SW 1271 (cell line): ENCODE measurements around the gene SDSL.
A peak's percentile ranks its signal among the peaks of the same experiment; 100 is the strongest.

Experiments used
- DNase-seq, 2 experiments: peaks; one replicate each; lab custom pipeline; 2025; lab: John Stamatoyannopoulos, UW

SDSL gene

GRCh38 chr12:113422030-113422885 is at the start of gene SDSL:
TSS of gene SDSL (plus strand) at chr12:113422380. CDS start at chr12:113427983, 5,603 bp downstream.
- DNase-seq: peak; percentile 79 to 87

GRCh38 chr12:113373440-113373839 is 48.7 kb upstream of the SDSL start:
- DNase-seq: no peak

GRCh38 chr12:113373969-113374368 is 48.2 kb upstream of the SDSL start:
- DNase-seq: no peak

GRCh38 chr12:113374823-113375428 is 47.3 kb upstream of the SDSL start:
- no peak for DNase-seq

- DNase-seq: no peak
Observed at GRCh38 chr12:113378291-113378690, 43.9 kb upstream of the SDSL start.

GRCh38 chr12:113381220-113381619 is 41.0 kb upstream of the SDSL start:
- DNase-seq: no peak

GRCh38 chr12:113382206-113382605 is 40.0 kb upstream of the SDSL start:
- no peak for DNase-seq

- DNase-seq: no peak
Observed at GRCh38 chr12:113384778-113385177, 37.4 kb upstream of the SDSL start.

- no peak for DNase-seq
Observed at GRCh38 chr12:113385282-113385882, 36.8 kb upstream of the SDSL start.

GRCh38 chr12:113386866-113387566 is 35.2 kb upstream of the SDSL start:
- no peak for DNase-seq

- DNase-seq: no peak
Observed at GRCh38 chr12:113387631-113388030, 34.5 kb upstream of the SDSL start.

- no peak for DNase-seq
Observed at GRCh38 chr12:113388351-113388750, 33.8 kb upstream of the SDSL start.

- DNase-seq: no peak
Observed at GRCh38 chr12:113390064-113391043, 31.8 kb upstream of the SDSL start.

- no peak for DNase-seq
Observed at GRCh38 chr12:113391145-113391544, 31.0 kb upstream of the SDSL start.

- DNase-seq: no peak
Observed at GRCh38 chr12:113391650-113392337, 30.4 kb upstream of the SDSL start.

- no peak for DNase-seq
Observed at GRCh38 chr12:113392520-113392919, 29.7 kb upstream of the SDSL start.

- DNase-seq: no peak
Observed at GRCh38 chr12:113392988-113393579, 29.1 kb upstream of the SDSL start.

GRCh38 chr12:113393749-113394148 is 28.4 kb upstream of the SDSL start:
- DNase-seq: no peak

- no peak for DNase-seq
Observed at GRCh38 chr12:113395119-113395518, 27.1 kb upstream of the SDSL start.

GRCh38 chr12:113396200-113396599 is 26.0 kb upstream of the SDSL start:
- DNase-seq: no peak
